Heart right ventricle (tissue), 16 donors: ENCODE data around the gene BICDL1. TPM values are rescaled to one million over a fixed set of nuclear protein-coding genes. Genes with fewer than 3 reads are reported as not detected.
A peak's percentile ranks its signal among the peaks of the same experiment; 100 is the strongest.

Experiments
- ATAC-seq, 8 donors: fragments of 200-7000 bp; cut with Tn5 transposase; one replicate each; pipeline ENCODE4 v1.9.1; 2020; ENCODE audit warnings: mild to moderate bottlenecking in 8 of 8, moderate library complexity in 8 of 8, moderate number of reproducible peaks in 1 of 8
- DNase-seq, 2 donors: peaks; one replicate each; pipeline ENCODE4 v3.0.0-alpha.2; 2020
- H3K27ac ChIP-seq, 10 donors: fragments of 200-600 bp; sonication (generic) in 2 of 10; one replicate each; pipeline versions ENCODE4 v1.5.0 to v1.8.0; 2020 to 2022; ENCODE audit warnings: mild to moderate bottlenecking in 3 of 10
- H3K27me3 ChIP-seq, 7 donors: fragments of 200-600 bp; one replicate each; pipeline ENCODE4 v1.8.0; 2021 to 2022; ENCODE audit warnings: mild to moderate bottlenecking in 2 of 7
- H3K36me3 ChIP-seq, 9 donors: fragments of 200-600 bp; sonication (generic) in 1 of 9; one replicate each; pipeline versions ENCODE4 v1.5.0 to v1.8.0; 2020 to 2022; ENCODE audit warnings: mild to moderate bottlenecking in 2 of 9
- H3K4me1 ChIP-seq, 9 donors: fragments of 200-600 bp; sonication (generic) in 1 of 9; one replicate each; pipeline versions ENCODE4 v1.5.0 to v1.8.0; 2020 to 2022; ENCODE audit warnings: mild to moderate bottlenecking in 4 of 9
- H3K4me3 ChIP-seq, 10 donors: fragments of 200-600 bp; sonication (generic) in 2 of 10; one replicate each; pipeline versions ENCODE4 v1.5.0 to v1.8.0; 2020 to 2022; ENCODE audit warnings: mild to moderate bottlenecking in 7 of 10, moderate library complexity in 2 of 10
- H3K9me3 ChIP-seq, 11 donors: fragments of 200-600 bp in 10 of 11; sonication (generic) in 2 of 11; one replicate each; pipeline versions ENCODE4 v1.5.0 to v1.8.0; 2013 to 2022; ENCODE audit warnings: mild to moderate bottlenecking in 2 of 11, control low read depth in 1 of 11, moderate library complexity in 1 of 11
- WGBS, 2 donors: extraction: QIAGEN DNeasy Blood & Tissue Kit; methylation state at CpG; one replicate each; pipeline ENCODE4 v1.1.7; 2013; ENCODE audit warnings: inconsistent platforms in 1 of 2; 5-methylcytosine and 5-hydroxymethylcytosine counted together
- intact Hi-C, 10 donors: fragments of 100-400 bp; cut with DNase I; formaldehyde crosslinking; loops; one replicate each; pipeline versions ENCODE4 v1.11.1 to v1.14.2; 2022
- polyA plus RNA-seq, 2 donors: library from polyadenylated mRNA; stranded (reverse); fragments of 200-250 nt; gene quantifications; one replicate each; pipeline ENCODE4 v1.2.3, GENCODE V29; 2013
- total RNA-seq, 10 donors: library from RNA; stranded (reverse); fragmentation: NEBNext Ultra II Directional in 3 of 10; extraction: Animal tissue kit (Norgen Biotek cat#: 25700) in 3 of 10; gene quantifications; one replicate each; pipeline versions ENCODE4 v1.2.1 to v1.2.4, GENCODE V29; 2021 to 2023
- TF ChIP-seq, protein P1 (sequence below), 9 donors: fragments of 200-600 bp; sonication (generic) in 2 of 9; IDR thresholded peaks; one replicate each; pipeline versions ENCODE4 v1.5.0 to v1.8.0; 2021 to 2022; ENCODE audit warnings: antibody characterized with exemption in 9 of 9, mild to moderate bottlenecking in 5 of 9, moderate library complexity in 1 of 9
- donor health status: Arrhythmogenic right ventricular cardiomyopathy.
- donor health status: ischemic (EF 13 %, LVEDD 7.1; RV severe dilation, severe dysfunction).
- donor health status: healthy with polysubstance abuse.
- donor health status: DM: no; HTN: yes; CAD: no.
- donor health status: DM: no; HTN: no; CAD: no.
- donor health status: ischemic (EF 25% LVEDD 6.9; RV normal size, moderate dysfunction).
- donor health status: ischemic (EF 25% LVEDD 5.7; RV mildly dilated, moderate dysfunction).
- donor health status: healthy.
- donor health status: DM: yes; HTN: yes; CAD: no.
- donor health status: Ischemic cardiomyopathy.
- donor health status: ischemic (EF 35%, LVEDD 5.7; RV mildly dilated, moderate dysfunction).
- donor health status: nonischemic (EF 11% LVEDD 7.7; RV severe dilation, severe dysfunction).
- donor health status: DM: yes; HTN: yes; CAD: no.
- donor health status: PGD.
- donor health status: ischemic (EF 29% LVEDD 5.4; RV normal size, mild dysfunction).
- donor health status: nonischemic (EF 23%, LVEDD 6.1; RV moderate dilation, normal function).

The BICDL1 gene
- total and polyA plus RNA-seq, 12 donors, result 0.10 to 1.5 (median 0.34) TPM; not detected in 2

DNA sequence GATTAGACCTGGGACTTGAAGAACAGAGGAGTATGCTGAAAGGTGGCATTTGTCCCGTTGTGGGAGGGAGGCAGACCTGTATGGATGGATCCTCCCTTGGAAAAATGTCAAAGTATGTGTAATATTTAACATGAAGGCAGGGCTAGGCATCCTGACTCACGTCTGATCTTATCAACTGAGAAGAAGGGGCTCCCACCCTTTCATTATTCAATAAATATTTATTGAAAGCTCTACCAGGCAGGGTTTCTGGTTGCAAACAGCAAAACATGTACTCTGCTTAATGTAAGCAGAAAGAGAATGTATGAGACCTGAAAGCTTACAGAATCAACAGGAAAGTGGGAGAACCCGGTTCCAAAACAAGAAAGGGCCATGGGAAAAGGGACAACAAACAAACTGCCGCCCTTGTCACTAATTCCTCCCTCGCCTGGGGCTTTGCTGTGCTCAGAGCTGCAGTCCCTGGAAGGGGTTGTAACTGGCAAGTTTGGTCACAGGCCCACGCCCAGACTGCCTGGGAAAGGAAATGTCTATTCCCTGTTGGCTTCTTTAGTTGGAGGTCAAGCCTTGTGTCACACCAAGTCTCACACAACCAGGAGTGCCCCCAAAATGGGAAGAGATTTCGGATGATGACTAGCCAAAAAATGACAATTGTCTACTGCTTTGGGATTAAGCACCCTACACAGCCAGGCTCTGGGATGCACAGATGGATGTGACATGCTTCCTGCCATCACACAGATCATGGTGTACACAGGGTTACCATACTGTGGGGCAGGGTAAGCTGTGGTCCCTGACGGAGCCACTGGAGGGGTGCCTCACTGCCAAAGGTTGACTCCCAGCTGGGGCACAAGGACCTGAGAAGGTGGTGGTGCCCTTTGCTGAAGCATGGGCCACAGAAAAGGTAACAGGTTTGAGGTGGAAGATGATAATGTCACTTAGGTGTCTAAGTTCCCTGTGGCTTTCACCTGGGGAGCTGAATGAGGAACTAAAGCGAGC lies 90.7 kb downstream of the BICDL1 start:
- TF ChIP-seq, protein P1, sequence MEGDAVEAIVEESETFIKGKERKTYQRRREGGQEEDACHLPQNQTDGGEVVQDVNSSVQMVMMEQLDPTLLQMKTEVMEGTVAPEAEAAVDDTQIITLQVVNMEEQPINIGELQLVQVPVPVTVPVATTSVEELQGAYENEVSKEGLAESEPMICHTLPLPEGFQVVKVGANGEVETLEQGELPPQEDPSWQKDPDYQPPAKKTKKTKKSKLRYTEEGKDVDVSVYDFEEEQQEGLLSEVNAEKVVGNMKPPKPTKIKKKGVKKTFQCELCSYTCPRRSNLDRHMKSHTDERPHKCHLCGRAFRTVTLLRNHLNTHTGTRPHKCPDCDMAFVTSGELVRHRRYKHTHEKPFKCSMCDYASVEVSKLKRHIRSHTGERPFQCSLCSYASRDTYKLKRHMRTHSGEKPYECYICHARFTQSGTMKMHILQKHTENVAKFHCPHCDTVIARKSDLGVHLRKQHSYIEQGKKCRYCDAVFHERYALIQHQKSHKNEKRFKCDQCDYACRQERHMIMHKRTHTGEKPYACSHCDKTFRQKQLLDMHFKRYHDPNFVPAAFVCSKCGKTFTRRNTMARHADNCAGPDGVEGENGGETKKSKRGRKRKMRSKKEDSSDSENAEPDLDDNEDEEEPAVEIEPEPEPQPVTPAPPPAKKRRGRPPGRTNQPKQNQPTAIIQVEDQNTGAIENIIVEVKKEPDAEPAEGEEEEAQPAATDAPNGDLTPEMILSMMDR (IDR thresholded peaks at IDR 0.05), result no peak
- Histone ChIP-seq H3K9me3 (no peaks in the 10 kb centered on the region), H3K4me1 (peaks cover 0 to 9% (median 0%) of the 10 kb centered on the region in 9 donors), H3K36me3 (no peaks in the 10 kb centered on the region), H3K4me3 (no peak overlapping the region), H3K27me3 (peaks cover 0 to 10% (median 0%) of the 10 kb centered on the region in 7 donors), H3K27ac (peak overlapping the region in 1 of 10 donors; percentile 5)
- intact Hi-C loops, result no loop called here
- 52 to 56% methylated on average over 9 of the region's 9 CpGs for WGBS, 2 donors
- DNase-seq (no peak), ATAC-seq (peak in 1 of 8 donors; percentile 49)

DNA sequence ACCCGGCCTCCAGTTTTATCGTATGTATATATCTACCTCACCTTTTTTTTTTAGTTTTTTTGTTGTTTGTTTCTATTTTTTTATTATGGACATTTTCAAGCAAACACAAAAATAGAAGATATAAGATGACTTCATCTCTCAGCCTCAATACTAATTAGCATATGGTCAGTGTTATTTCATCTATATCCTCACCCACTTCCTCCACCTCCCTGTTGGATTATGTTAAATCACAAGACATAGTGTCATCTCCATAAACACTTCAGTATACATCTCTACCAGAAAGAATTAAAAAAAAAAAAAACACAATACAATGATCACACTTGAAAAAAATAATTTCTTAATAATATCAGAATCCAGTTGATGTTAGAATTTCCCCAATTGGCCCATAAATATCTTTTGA lies 92.6 kb downstream of the BICDL1 start:
- ATAC-seq, result no peak
- 98 to 100% methylated on average over 2 of the region's 2 CpGs for WGBS, 2 donors
- H3K36me3 ChIP-seq, result no peaks in the 10 kb centered on the region
- no peak overlapping the region for H3K4me3 ChIP-seq
- H3K27me3 ChIP-seq, result no peaks in the 10 kb centered on the region
- intact Hi-C loops, result no loop called here
- TF ChIP-seq, protein P1 (IDR thresholded peaks at IDR 0.05), result no peak
- DNase-seq, result no peak
- no peak overlapping the region for H3K27ac ChIP-seq
- H3K9me3 ChIP-seq, result no peaks in the 10 kb centered on the region
- H3K4me1 ChIP-seq, result peaks cover under 1 to 16% (median 5%) of the 10 kb centered on the region in 9 donors

DNA sequence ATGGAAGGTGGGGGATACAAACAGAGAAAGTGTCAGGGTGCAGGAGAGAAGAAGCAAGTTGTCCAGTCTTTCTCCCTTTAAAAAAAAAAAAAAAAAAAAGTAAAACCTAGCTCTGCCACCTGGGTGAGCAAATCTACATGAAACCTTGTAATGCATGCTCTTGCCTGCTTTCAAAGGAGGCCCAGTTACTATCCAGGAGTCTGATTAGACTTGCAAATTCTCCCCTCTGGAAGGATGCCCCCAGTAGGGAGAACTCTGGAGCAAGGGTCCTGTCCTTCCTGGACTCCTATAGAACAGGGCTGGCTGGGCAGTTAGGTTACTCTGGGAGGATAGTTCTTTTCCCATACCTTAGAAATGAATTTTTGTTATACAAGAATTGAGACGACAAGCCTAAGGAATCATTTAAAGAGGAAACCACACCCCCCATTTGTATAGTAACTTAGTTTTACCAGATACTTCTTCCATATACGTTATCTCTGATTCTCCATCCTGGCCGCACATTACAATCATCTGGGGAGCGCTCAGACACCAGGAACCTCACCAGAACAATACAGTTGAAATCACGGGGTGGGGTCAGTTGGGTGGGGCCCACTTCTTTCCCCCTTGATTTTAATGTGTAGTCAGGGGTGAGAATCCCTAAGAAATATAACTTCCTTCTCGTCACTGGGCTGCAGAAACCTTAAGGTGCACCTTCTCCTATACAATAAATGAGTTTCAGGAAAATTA lies 97.0 kb downstream of the BICDL1 start:
- TF ChIP-seq, protein P1 (IDR thresholded peaks at IDR 0.05), result no peak
- peak overlapping the region in 8 of 10 donors; percentile 6 to 78 (median 75) for H3K27ac ChIP-seq

More for the DNA sequence above, 97.0 kb downstream of the BICDL1 start:
- DNase-seq, result no peak
- Histone ChIP-seq H3K4me3 (peak overlapping the region in 5 of 10 donors; percentile 50 to 59 (median 53)), H3K4me1 (peaks cover 2 to 18% (median 13%) of the 10 kb centered on the region in 9 donors), H3K36me3 (peaks cover 0 to 7% (median 0%) of the 10 kb centered on the region in 9 donors), H3K9me3 (no peaks in the 10 kb centered on the region), H3K27me3 (no peaks in the 10 kb centered on the region)
- WGBS, 2 donors, result 58 to 62% methylated on average over 6 of the region's 6 CpGs
- intact Hi-C loops, result loop anchor here in 1 of 10 donors (2.0 to 5.0 kb wide), 2 partner anchors 31 to 99 kb away; partner anchors contain the start of genes BICDL1 and RAB35
- no peak for ATAC-seq
